Activated B cell treated with CpG ODN at 0.5 μM for 24 hours (primary cell): ENCODE data around the gene TEKTIP1. TPM values are rescaled to one million over a fixed set of nuclear protein-coding genes. Genes with fewer than 3 reads are reported as not detected.

Experiments
- ATAC-seq: fragments of 200-7000 bp; cut with Tn5 transposase; one replicate; pipeline ENCODE4 v1.10.0; 2021; ENCODE audit warnings: low read depth, mild to moderate bottlenecking, moderate library complexity
- CTCF ChIA-PET: fragments of 350-600 bp; sonication (Branson Sonifier 250); formaldehyde crosslinking; loops from one replicate; lab custom pipeline; 2021; ENCODE audit warnings: antibody characterized with exemption; lab: Charles Lee
- POLR2A ChIA-PET: fragments of 350-600 bp; sonication (Branson Sonifier 250); formaldehyde crosslinking; loops from one replicate; lab custom pipeline; 2021; ENCODE audit warnings: antibody characterized with exemption; lab: Charles Lee
- DNase-seq: peaks from one replicate; pipeline ENCODE4 v3.0.0; 2022
- H3K27ac Mint-ChIP-seq: one replicate; pipeline ENCODE4 v1.8.0; 2020; ENCODE audit warnings: mixed read lengths
- H3K27me3 Mint-ChIP-seq: one replicate; pipeline ENCODE4 v1.8.0; 2021; ENCODE audit warnings: mixed read lengths
- H3K36me3 Mint-ChIP-seq: one replicate; pipeline ENCODE4 v1.8.0; 2021; ENCODE audit warnings: low read depth, mixed read lengths
- H3K4me1 Mint-ChIP-seq: one replicate; pipeline ENCODE4 v1.8.0; 2021; ENCODE audit warnings: mixed read lengths
- H3K4me3 Mint-ChIP-seq: one replicate; pipeline ENCODE4 v1.8.0; 2020; ENCODE audit warnings: mild to moderate bottlenecking, mixed read lengths
- H3K9me3 Mint-ChIP-seq: one replicate; pipeline ENCODE4 v1.8.0; 2020; ENCODE audit warnings: mixed read lengths
- CTCF ChIP-seq: fragments of 200-600 bp; IDR thresholded peaks from one replicate; pipeline ENCODE4 v1.8.0; 2022; ENCODE audit warnings: antibody characterized with exemption, mild to moderate bottlenecking
- intact Hi-C: fragments of 100-400 bp; cut with micrococcal nuclease; formaldehyde crosslinking; loops from one replicate; pipeline ENCODE4 v1.15.1; 2024
- total RNA-seq: library from RNA; stranded (reverse); gene quantifications from 2 replicates; pipeline ENCODE4 v1.2.3, GENCODE V29; 2022

The TEKTIP1 gene
- total RNA-seq, 1 donor from 2014 or later, result 7.1 TPM

GRCh38 chr19:3508771-3509535 is 30.0 kb upstream of the TEKTIP1 start:
- Mint-ChIP-seq H3K27me3 (no peaks in the 10 kb centered on the region), H3K9me3 (no peaks in the 10 kb centered on the region), H3K27ac (no peak overlapping the region), H3K36me3 (peaks cover 38% of the 10 kb centered on the region), H3K4me1 (peaks cover 49% of the 10 kb centered on the region), H3K4me3 (peak overlapping the region; percentile 44)
- ChIA-PET CTCF (no interaction called here), POLR2A (interaction anchor here (0.5 kb wide), 1 partner anchor 560 kb away, joined by 4 read pairs; no protein-coding TSS in a partner anchor)
- no peak for ATAC-seq
- TF ChIP-seq CTCF, result no peak
- no peak for DNase-seq
- intact Hi-C loops, result loop anchor here (5.0 to 10.0 kb wide), 5 partner anchors 48 to 946 kb away; partner anchors contain the start of genes APBA3, CHAF1A, MFSD12 and MRPL54

GRCh38 chr19:3509566-3509989 is 29.4 kb upstream of the TEKTIP1 start:
- DNase-seq (no peak), ATAC-seq (no peak)
- ChIA-PET POLR2A (interaction anchor here (0.5 kb wide), 1 partner anchor 561 kb away, joined by 4 read pairs; no protein-coding TSS in a partner anchor), CTCF (no interaction called here)
- Mint-ChIP-seq H3K27ac (no peak overlapping the region), H3K4me3 (peak overlapping the region; percentile 44), H3K27me3 (no peaks in the 10 kb centered on the region), H3K9me3 (no peaks in the 10 kb centered on the region), H3K36me3 (peaks cover 42% of the 10 kb centered on the region), H3K4me1 (peaks cover 50% of the 10 kb centered on the region)
- intact Hi-C loops, result loop anchor here (5.0 to 10.0 kb wide), 5 partner anchors 48 to 945 kb away; partner anchors contain the start of genes APBA3, CHAF1A, MFSD12 and MRPL54
- TF ChIP-seq CTCF, result no peak

DNA sequence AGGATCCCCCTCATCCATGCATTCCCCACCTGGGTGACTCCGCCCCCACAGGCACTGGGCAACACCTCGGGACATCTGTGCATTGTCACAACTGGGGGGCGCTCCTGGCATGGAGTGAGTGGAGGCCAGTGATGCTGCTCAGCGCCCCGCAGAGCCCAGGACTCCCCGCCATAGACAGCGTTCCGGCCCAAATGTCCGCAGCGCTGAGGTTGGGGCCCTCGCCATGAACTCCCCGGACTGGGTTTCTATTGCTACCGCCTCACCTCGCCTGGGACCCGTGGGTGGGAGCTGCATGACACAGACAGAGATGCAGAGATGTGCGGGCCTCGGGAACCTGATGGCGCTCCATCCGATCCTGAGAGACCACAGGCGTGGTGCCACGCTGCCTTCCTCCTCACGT is 28.2 kb upstream of the TEKTIP1 start:
- Mint-ChIP-seq H3K4me1 (peaks cover 47% of the 10 kb centered on the region), H3K36me3 (peaks cover 42% of the 10 kb centered on the region), H3K4me3 (no peak overlapping the region), H3K9me3 (no peaks in the 10 kb centered on the region), H3K27ac (no peak overlapping the region), H3K27me3 (no peaks in the 10 kb centered on the region)
- POLR2A ChIA-PET, result no interaction called here
- DNase-seq, result no peak
- no peak for TF ChIP-seq CTCF
- CTCF ChIA-PET, result no interaction called here
- intact Hi-C loops, result no loop called here
- no peak for ATAC-seq

GRCh38 chr19:3511506-3512251 is 27.3 kb upstream of the TEKTIP1 start:
- no peaks in the 10 kb centered on the region for H3K9me3 Mint-ChIP-seq
- H3K27me3 Mint-ChIP-seq, result no peaks in the 10 kb centered on the region
- no peak for TF ChIP-seq CTCF
- ChIA-PET CTCF (no interaction called here), POLR2A (no interaction called here)
- H3K4me1 Mint-ChIP-seq, result peaks cover 54% of the 10 kb centered on the region
- ATAC-seq (no peak), DNase-seq (no peak)
- H3K27ac Mint-ChIP-seq, result no peak overlapping the region
- peaks cover 40% of the 10 kb centered on the region for H3K36me3 Mint-ChIP-seq
- H3K4me3 Mint-ChIP-seq, result no peak overlapping the region
- intact Hi-C loops, result no loop called here
